Astrocyte (in vitro differentiated cells and primary cell): ENCODE data around the gene APOBEC3C.
"Not testable (repeated sequence)": the region's sequence is repeated elsewhere in the genome, so short reads cannot be mapped to it uniquely, and the experiment has no call there.

Experiments
- CTCF ChIP-seq: IDR thresholded peaks from 2 replicates; pipeline ENCODE4 v1.5.1; 2011; ENCODE audit warnings: low read depth, mild to moderate bottlenecking, inconsistent platforms, low read length, moderate library complexity; ENCODE audit not compliant: insufficient read depth
- EZH2 ChIP-seq: IDR thresholded peaks from 2 replicates; pipeline ENCODE4 v1.6.1; 2012; ENCODE audit warnings: mild to moderate bottlenecking, low read length, inconsistent platforms; ENCODE audit not compliant: insufficient read depth

- TF ChIP-seq CTCF, EZH2: not testable (repeated sequence)
Observed at GRCh38 chr22:39049486-39049885, 35.4 kb downstream of the APOBEC3C start.
